NCI-H1417 (cell line): ENCODE results near the gene POLE3.
"Not testable (repeated sequence)": the region's sequence is repeated elsewhere in the genome, so short reads cannot be mapped to it uniquely, and the experiment has no call there.

Experiments
- DNase-seq, 3 experiments: peaks; one replicate each; lab custom pipeline; 2025; lab: John Stamatoyannopoulos, UW

Gene POLE3, protein sequence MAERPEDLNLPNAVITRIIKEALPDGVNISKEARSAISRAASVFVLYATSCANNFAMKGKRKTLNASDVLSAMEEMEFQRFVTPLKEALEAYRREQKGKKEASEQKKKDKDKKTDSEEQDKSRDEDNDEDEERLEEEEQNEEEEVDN

DNA sequence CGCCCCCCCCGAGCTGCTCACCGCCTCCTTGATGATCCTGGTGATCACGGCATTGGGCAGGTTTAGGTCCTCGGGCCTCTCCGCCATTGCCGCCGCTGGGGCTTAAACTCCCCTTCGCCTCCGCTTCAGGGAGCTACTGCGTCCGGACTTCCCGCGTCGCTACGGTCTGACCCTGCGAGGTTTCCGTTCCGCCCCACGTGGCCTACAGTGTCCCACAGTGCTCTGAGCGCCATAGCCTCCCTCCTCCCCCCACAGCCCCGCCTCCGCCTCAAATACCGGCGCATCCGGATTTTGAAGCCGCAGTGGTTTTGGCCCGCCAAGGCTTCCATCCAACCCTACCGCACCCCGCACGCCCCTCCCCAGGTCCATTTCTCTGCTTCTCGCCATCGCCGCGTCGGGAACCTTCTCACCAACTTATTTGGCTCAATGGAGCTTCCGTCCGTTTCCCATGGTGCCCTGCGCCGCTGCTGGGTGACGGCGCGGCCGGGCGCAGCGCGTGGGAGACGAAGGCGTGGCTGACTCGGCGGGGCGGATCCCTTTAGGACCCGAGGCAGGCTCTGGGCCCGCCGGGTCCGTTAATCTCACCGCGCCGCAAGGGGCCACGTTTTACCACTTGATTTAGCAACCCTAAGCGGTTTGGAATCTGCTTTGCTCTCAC lies at the start of gene POLE3, which contains the start of gene C9orf43:
TSS of gene POLE3 (minus strand) at position 469 of the 658 bp plus-strand sequence. CDS start at position 87, 382 bp downstream.
TSS of gene C9orf43 (plus strand) at position 541 of the 658 bp plus-strand sequence. CDS start 2,747 bp downstream, outside the sequence.
- peak; percentile 87 to 100 (median 99) for DNase-seq

DNA sequence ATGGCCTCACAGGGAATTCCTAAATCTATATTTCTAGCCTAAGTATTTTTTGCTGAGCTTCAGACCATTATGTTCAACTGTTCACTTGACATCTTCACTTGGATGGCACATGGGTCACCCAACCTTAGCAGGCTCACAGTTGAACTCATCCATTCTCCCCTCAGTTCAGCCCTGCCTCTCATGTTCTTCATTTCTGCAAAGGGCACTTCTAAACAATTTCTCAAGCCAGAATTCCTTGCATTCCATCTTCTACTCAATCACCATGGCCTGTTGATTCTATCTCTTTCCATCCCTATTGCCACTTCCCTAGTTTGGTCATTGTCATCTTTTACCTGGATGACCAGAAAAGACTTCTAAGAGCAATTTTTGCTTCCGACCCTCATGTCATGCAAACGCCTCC lies 45.8 kb upstream of the POLE3 start:
- no peak for DNase-seq

DNA sequence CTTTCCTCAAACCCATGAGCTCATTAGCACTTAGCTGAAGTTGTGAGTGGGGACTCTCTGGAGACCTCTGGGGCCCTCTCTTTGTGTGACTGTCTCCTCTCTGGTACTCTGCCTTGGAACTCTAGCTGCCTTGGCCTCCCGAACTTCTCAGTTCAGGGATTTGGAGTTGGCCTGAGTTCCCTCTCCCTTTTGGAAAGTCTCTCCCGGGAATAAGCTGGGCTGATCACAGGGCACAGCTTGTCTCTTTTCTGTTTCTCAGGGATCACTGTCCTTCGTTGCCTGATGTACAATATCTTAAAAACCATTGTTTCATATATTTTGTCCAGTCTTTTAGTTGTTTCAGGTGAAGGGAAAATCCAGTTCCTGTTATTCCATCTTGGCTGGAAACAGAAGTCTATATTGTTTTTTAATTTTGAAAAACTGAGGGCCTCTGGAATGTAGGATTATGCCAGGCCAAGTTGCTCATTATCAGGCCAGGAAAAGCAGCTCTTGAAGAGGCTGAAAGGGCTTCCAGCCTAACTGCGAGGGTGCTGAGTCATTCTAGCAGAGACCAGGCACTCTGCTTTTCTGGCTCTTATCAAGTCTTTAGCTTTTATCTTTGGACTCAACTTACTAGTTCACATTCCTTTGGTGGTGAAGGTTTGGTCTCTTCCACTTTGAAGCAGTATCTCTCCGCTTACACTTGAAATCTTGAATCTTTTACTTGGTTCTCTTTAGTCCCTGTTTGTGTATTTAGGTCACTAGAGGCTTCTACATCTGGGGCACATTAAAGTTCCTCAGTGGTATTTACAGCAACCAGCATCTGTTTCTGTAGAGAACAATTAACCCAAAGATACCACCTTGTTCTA lies 44.7 kb upstream of the POLE3 start:
- DNase-seq, result peak in 1 of 3 experiments; percentile 13

DNA sequence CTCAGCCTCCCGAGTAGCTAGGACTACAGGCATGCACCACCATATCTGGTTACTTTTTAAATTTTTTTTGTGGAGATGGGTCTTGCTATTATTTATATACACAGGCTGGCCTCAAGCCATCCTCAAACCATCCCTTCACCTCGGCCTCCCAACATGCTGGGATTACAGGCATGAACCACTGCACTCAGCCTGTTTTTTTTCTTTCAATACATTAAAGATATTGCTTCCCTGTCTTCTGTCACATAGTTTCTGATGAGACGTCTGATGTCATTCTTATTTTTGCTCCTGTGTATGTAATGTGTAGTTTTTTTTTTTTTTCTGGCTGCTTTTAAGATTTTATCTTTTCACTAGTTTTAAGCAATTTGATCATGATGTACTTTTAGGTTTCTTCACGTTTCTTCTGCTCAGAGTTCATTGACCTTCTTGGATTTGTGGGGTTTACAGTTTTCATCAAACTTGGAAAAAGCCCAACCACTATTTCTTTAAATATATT lies 41.7 kb upstream of the POLE3 start:
- no peak for DNase-seq

DNA sequence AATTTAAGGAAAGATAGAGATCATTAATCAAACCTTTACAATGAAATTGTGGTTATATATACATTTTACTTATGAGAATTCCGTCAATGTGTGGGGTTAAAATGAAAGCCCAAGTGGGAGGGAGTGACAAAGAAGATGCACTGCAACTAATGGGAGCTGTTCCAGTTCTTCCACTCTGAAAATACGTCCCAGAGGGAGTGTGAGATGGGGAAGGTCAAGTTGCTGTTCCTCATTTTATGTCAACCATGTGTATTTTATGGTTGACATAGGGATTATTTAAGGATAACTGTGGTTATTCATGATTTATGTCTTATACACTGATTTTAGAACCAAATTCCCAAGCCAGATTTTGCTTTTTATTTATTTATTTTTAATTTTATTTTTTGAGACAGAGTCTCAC lies 38.9 kb upstream of the POLE3 start:
- no peak for DNase-seq

DNA sequence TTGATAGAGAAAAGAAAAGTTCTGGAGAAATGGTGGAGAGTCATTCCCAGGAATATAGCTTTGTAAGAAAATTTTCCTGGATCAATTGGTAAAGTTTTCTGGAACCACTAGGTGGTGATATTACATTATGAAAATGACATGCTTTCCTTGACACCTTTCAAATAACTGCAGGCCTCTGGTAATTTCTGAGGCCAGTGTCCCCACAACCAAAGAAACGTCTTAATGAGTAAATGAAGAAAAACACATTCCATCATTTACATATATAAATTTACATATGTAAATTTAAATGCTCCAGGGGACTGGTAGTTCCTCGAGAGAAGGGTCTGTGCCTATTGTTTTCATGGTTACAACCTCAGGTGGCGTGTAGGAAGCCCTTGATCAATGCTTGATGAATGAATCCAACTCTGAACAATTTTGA lies 35.9 kb upstream of the POLE3 start:
- peak in 2 of 3 experiments; percentile 43 to 81 for DNase-seq

DNA sequence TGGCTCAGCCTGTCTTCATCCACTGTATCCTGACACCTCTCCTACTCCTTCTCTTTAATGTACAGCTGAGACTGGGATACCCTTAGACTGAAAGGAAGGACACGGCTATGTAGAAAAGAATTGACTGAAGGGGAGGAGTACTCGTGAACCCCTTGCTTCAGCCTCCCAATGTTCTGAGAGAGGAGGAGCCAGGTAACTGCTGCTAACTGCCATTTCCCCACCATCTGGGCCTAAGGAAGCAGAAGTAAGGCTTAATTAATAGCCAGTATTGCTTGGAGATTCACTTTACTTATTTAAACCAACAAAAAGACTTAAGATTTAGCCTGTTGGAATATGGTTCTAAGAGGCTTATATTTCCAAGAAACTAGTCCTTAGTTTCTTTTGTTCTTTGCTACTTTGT lies 34.3 kb upstream of the POLE3 start:
- DNase-seq, result no peak

DNA sequence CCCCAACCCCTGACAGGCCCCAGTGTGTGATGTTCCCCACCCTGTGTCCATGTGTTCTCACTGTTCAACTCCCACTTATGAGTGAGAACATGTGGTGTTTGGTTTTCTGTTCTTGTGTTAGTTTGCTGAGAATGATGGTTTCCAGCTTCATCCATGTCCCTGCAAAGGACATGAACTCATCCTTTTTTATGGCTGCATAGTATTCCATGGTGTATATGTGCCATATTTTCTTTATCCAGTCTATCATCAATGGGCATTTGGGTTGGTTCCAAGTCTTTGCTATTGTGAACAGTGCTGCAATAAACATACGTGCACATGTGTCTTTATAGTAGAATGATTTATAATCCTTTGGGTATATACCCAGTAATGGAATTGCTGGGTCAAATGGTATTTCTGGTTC lies 27.2 kb upstream of the POLE3 start:
- not testable (repeated sequence) for DNase-seq

DNA sequence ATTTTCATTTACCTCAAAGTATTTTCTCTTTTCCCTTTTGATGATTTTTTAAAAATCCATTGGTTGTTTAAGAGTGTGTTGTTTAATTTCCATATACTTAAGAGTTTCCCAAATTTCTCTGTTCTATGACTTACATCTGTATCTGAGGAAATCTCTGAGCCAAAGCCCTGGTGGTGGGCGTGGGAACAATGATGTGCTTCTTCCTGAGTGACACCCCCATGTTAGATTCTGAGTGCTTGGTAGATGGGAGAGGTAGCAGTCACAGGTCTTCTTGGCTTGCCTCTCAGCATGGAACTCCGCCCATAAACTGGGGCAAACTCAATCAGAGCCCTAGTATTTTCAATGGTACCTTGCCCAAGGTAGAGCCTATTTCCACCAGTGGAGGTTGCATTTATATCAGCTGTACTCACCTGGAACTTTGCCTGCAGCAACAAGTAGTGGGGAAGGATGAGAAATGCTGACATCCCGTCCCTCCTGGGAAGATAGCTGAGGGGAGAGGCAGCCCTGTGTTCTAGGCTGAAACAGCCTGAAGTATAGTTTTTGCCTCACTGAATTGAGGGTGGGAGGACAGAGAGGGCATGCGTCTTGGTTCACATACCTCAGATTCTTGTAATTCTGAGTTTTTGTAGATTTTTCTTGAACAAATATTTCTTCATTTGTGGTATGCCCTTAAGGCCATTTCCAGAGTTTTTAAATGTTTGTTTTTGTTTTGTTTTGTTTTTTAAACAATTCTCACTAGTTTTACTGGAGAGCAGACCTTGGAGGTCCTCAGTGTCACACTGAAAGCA lies 26.4 kb upstream of the POLE3 start:
- DNase-seq, result no peak

DNA sequence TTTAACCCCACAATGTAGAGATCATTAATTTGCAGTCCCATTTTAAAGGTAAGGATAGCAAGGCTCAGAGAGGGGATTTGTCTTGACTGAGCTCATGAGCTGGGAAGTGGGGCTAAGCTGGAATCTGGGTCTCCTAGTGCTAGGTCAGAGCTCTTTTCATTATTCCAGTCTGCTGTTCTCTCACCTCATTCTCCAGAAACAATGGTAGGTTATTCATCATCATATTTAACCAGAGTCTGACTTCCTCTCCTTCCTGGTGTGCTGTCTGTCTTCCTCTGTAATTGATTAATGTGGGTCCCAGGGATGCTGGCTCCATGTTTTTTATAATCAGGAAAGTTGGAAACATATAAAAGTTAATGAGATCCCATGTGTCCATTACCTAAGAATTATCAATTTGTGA lies 20.7 kb upstream of the POLE3 start:
- no peak for DNase-seq

DNA sequence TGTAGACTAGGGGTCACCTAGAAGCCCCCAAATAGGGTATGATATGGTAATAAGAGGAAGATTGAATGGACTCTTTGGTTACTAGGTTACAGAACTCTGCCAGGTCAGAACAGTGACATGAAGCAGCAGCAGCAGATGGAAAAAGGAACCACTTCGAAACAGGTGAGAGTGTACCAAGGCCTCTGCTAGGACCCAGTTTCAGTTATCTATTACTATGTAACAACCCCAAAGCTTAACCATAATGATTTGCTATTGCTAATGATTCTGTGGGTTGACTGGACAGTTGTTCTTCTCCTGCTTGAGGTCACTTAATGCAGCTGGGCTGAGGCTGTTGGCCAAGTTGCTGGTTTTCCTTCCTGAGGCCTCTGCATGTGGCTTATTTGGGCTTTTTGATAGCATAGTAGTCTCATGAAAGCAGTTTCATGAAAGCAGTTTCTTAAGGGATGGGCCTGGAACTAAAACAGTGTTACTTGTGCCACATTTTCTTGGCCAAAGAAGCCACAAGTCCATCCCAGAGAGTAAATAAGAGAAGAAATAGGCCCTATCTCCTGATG lies 17.7 kb upstream of the POLE3 start:
- DNase-seq, result no peak

DNA sequence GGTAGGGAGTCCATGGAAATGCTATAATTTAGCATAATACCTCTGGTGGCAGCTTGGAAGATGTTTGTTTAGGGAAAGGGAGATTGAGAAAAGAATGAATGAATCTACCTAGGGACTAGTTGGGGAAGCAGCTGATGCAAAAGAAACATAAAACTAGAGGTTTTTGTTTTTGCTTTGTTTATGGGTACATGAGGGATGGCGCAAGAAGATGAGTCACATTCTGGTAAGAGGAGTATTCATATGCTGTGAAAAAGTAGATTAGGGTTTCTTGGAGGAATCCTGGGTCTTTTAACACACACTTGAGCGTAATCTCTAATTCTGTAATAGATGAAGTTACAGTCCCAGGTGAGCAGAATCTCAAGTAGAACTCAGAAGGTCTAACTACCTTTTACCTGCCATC lies 17.2 kb upstream of the POLE3 start:
- DNase-seq, result no peak

DNA sequence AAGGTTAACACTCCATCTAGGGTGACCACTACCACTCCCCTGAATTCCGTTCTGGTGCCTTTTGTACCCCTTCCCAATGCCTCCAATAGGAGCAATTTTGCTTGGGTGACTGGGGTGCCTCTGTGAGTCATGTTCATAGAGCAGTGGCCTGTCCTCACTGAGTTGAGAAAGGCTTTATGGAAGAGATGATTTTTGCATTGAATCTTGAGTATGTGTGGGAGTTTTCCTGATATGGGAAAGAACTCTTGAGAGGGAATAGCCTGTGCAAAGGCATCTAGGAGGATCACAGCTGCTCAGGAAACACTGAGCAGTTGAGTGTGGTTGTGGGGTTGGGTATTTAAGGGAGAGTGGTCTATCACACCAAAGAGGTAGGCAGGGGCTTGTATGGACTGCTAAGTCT lies 16.2 kb upstream of the POLE3 start:
- no peak for DNase-seq

DNA sequence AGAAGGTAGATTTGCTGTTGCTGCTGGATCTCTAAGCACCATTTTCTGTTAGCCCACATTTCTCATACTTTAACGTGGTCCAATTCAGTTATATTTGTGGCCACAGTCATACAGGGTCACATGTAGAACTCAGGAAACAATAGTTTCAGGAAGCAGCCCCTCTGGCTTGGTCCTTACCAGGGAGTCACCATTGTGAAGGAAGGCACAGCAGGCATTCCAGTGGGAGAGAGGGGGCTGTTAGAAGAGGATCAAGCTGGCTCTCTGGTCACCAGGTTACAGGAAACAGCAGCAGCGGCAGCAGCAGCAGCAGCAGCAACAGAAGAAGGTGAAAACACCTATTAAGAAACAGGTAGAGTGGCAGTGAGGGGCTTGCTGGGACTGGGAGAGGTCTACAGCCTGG lies 14.6 kb upstream of the POLE3 start:
- no peak for DNase-seq

DNA sequence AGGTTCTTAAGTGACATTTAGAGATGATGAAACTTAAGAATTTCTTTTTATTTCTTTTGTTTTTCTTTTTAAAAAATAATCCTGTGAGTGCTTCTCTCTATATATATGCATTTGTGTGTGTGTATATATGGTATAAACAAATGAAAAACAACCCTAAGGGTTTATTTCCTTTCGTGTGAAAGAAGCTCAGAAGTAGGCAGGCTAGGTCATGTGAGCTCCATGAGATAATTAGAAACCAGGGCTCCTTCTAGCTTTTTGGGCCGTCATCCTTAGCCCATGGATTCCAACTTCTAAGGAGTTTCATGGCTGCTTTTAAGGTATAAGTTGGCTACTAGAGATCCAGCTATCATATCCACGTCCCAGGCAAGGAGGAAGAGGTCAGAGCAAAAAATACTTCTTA lies 11.3 kb upstream of the POLE3 start:
- DNase-seq, result no peak

DNA sequence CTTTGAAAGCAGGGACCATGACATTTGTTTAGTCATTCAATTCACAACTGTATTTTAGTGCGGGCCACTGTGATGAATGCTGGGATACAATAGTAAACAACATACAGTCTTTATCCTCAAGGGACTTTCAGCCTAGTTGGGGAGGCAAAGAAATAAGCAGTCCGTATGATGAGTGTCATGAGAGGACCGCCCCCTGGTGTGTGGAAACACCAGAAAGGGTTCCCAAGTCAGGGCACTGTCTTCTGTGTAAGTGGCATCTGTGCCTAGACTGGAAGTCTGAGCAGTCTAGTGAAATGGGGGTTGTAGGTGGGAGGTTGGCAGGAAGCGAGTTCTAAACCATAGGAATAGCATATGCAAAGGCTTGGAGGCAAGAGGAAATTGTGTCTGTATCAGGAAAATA lies 6.9 kb upstream of the POLE3 start:
- DNase-seq, result no peak

DNA sequence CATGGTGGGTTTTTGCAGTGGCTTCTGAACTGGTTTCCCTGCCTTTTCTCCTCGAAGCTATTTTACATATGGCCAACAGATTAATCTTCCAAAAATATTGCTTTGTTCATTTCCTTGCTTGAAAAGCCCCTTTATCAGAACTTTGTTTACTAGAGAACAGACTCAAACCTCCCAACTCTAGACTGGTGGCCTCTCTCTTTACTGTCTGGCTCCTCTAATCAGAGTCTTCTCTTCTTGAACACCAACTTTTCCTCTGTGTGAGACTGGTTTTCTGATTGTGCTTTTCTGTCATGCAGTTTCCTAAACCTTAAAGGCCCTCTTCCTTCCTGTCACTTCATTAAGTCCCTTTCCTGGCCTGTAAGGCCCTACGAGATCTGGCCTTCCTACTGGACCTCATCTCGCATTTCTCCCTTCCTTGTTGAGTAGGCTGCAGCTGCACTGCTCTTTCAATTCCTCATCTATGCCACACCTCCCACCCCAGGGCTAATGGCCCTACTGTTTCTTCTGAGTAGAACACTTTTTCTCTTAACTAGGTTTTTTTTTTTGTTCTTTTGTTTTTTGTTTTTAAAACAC lies 5.8 kb upstream of the POLE3 start:
- no peak for DNase-seq

DNA sequence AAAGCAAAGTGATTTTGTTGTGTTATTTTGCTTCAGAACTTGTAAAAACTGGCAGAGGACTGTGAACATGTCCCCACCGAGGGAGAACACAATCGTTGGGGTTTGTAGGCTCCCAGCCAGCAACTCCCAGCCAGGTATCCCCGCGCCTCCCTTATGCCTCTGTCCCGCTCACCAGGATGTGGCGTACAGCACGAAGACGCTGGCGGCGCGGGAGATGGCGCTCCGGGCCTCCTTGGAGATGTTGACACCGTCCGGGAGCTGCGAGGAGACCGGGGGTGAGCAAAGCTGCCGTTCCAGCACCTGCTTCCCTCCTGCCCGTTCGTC lies 630 bp downstream of the POLE3 start:
- DNase-seq, result no peak

DNA sequence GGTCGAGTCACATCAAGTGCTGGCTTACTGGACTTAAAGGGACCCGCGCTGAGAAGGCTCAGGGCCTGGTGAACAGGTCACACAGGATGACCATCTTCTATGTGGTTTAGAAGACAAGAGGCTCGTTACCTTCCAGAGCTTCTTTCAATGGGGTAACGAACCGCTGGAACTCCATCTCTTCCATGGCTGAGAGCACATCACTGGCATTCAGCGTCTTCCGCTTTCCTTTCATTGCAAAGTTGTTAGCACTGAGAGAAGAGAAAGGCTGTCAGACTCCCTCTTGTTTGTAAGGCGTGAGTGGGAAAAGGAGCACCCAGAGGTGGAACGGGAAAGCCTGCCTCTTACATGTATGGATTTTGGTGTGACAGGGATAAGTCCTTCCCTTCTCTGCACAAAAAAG lies 994 bp downstream of the POLE3 start:
- no peak for DNase-seq

DNA sequence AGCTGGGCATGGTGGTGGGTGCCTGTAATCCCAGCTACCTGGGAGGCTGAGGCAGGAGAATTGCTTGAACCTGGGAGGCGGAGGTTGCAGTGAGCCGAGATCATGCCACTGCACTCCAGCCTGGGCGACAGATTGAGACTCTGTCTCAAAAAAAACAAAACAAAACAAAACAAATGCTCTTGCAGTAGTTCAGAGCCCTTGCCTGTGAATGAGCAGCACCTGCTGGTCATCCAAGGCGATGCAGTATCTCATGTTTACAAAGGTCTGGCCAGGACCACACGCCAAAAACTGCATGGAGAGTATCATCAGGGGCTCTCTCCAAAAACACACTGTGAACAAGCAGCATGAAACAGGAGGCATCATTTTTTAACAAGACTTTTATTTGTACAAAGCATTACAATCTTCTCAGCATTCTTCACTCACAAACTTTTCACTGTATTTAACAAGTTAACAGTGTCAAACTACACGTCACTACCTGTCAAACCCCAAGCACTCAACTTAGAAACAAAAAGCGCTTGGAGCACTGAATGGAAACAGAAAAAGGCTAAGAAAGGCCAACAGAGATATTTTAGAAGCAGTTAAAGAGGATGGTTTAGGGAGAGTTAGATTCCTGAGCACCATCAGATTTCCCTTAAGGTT lies 3.5 kb downstream of the POLE3 start:
- peak in 2 of 3 experiments; percentile 24 to 75 for DNase-seq

DNA sequence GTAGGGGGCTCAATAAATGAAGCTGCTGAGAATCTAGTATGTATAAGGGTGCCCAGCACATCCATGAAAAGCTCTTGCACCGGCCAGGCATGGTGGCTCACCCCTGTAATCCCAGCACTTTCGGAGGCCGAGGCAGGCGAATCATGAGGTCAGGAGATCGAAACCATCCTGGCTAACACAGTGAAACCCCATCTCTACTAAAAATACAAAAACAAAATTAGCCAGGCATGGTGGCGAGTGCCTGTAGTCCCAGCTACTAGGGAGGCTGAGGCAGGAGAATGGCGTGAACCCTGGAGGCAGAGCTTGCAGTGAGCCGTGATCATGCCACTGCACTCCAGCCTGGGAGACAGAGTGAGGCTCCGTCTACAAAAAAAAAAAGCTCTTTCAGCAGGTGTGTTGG lies 4.1 kb downstream of the POLE3 start:
- not testable (repeated sequence) for DNase-seq
